Trophoblast cell (in vitro differentiated cells and primary cell): ENCODE results near the gene TET3.
A peak's percentile ranks its signal among the peaks of the same experiment; 100 is the strongest.

Experiments
- DNase-seq, 2 donors: peaks; one replicate each; pipeline ENCODE4 v3.0.0-alpha.2; 2016
- H2AFZ ChIP-seq: 2 replicates; pipeline ENCODE4 v1.6.1; 2013; ENCODE audit warnings: low read length, moderate library complexity, mild to moderate bottlenecking; ENCODE audit not compliant: insufficient read depth, poor library complexity
- H2AK5ac ChIP-seq: 2 replicates; pipeline ENCODE4 v1.6.1; 2013; ENCODE audit warnings: mild to moderate bottlenecking, low read length
- H2BK120ac ChIP-seq: 2 replicates; pipeline ENCODE4 v1.6.1; 2013; ENCODE audit warnings: low read length, mild to moderate bottlenecking, moderate library complexity; ENCODE audit not compliant: insufficient read depth, poor library complexity
- H2BK12ac ChIP-seq: 2 replicates; pipeline ENCODE4 v1.6.1; 2013; ENCODE audit warnings: mild to moderate bottlenecking, low read length, moderate library complexity
- H2BK5ac ChIP-seq: 2 replicates; pipeline ENCODE4 v1.6.1; 2013; ENCODE audit warnings: low read length, low read depth, moderate library complexity, mild to moderate bottlenecking; ENCODE audit not compliant: poor library complexity
- H3K14ac ChIP-seq: 2 replicates; pipeline ENCODE4 v1.6.1; 2013; ENCODE audit warnings: mild to moderate bottlenecking, low read length
- H3K18ac ChIP-seq: 2 replicates; pipeline ENCODE4 v1.6.1; 2013; ENCODE audit warnings: mild to moderate bottlenecking, low read length
- H3K23ac ChIP-seq: 2 replicates; pipeline ENCODE4 v1.6.1; 2013; ENCODE audit warnings: low read length
- H3K27ac ChIP-seq: 2 replicates; pipeline ENCODE4 v1.5.1; 2013; ENCODE audit warnings: low read depth, mild to moderate bottlenecking, inconsistent platforms, low read length, moderate library complexity
- H3K27me3 ChIP-seq: 2 replicates; pipeline ENCODE4 v1.6.1; 2013; ENCODE audit warnings: inconsistent platforms, mild to moderate bottlenecking, low read length, moderate library complexity; ENCODE audit not compliant: insufficient read depth
- H3K36me3 ChIP-seq, 2 experiments: 1 replicate in 1 of 2; 2 replicates in 1 of 2; pipeline ENCODE4 v1.6.1; 2013; ENCODE audit warnings: low read length in 2 of 2, mild to moderate bottlenecking in 2 of 2, moderate library complexity in 1 of 2; ENCODE audit not compliant: insufficient read depth in 2 of 2, control insufficient read depth in 1 of 2
- H3K4ac ChIP-seq: 2 replicates; pipeline ENCODE4 v1.6.1; 2013; ENCODE audit warnings: low read depth, mild to moderate bottlenecking, low read length, moderate library complexity
- H3K4me1 ChIP-seq, 2 experiments: 1 replicate in 1 of 2; 2 replicates in 1 of 2; pipeline ENCODE4 v1.6.1; 2013; ENCODE audit warnings: low read length in 2 of 2, mild to moderate bottlenecking in 2 of 2, moderate library complexity in 1 of 2; ENCODE audit not compliant: insufficient read depth in 2 of 2, control insufficient read depth in 1 of 2
- H3K4me2 ChIP-seq: 2 replicates; pipeline ENCODE4 v1.6.1; 2013; ENCODE audit warnings: inconsistent platforms, mild to moderate bottlenecking, low read length, moderate library complexity
- H3K4me3 ChIP-seq: 2 replicates; pipeline ENCODE4 v1.5.1; 2013; ENCODE audit warnings: mild to moderate bottlenecking, low read depth, low read length, inconsistent platforms
- H3K79me1 ChIP-seq: one replicate; pipeline ENCODE4 v1.6.1; 2013; ENCODE audit warnings: low read length
- H3K79me2 ChIP-seq: 2 replicates; pipeline ENCODE4 v1.6.1; 2013; ENCODE audit warnings: low read length, mild to moderate bottlenecking; ENCODE audit not compliant: control insufficient read depth, insufficient read depth, poor library complexity
- H3K9ac ChIP-seq: 2 replicates; pipeline ENCODE4 v1.6.1; 2013; ENCODE audit warnings: mild to moderate bottlenecking, low read length
- H3K9me3 ChIP-seq: 2 replicates; pipeline ENCODE4 v1.6.1; 2013; ENCODE audit warnings: low read depth, mild to moderate bottlenecking, control low read depth, inconsistent platforms, low read length; ENCODE audit not compliant: insufficient read depth
- H4K12ac ChIP-seq: 2 replicates; pipeline ENCODE4 v1.6.1; 2013; ENCODE audit warnings: low read depth, mild to moderate bottlenecking, low read length, moderate library complexity
- H4K8ac ChIP-seq: 2 replicates; pipeline ENCODE4 v1.6.1; 2013; ENCODE audit warnings: low read depth, mild to moderate bottlenecking, low read length, moderate library complexity
- H4K91ac ChIP-seq: one replicate; pipeline ENCODE4 v1.6.1; 2013; ENCODE audit warnings: low read depth, mild to moderate bottlenecking, low read length, moderate library complexity
- WGBS: extraction: QIAGEN DNeasy Blood & Tissue Kit; methylation state at CpG from one replicate; pipeline ENCODE4 v1.1.7; 2013; ENCODE audit warnings: missing lambda C conversion rate; ENCODE audit not compliant: insufficient read length, insufficient coverage; ENCODE audit errors: extremely low coverage; 5-methylcytosine and 5-hydroxymethylcytosine counted together

The TET3 gene

GRCh38 chr2:74000666-74001065 is 16.0 kb downstream of the TET3 start:
- Histone ChIP-seq H3K36me3 (peaks cover 4 to 6% of the 10 kb centered on the region in 2 experiments), H3K79me1 (no peaks in the 10 kb centered on the region)

GRCh38 chr2:74001121-74001520 is 16.4 kb downstream of the TET3 start:
- H3K23ac ChIP-seq: no peak overlapping the region
- H2AFZ ChIP-seq: no peak overlapping the region
- peaks cover 4 to 7% of the 10 kb centered on the region in 2 experiments for H3K36me3 ChIP-seq
- no CpG with 5 or more reads among the region's 4 CpGs for WGBS
- no peak overlapping the region for H3K18ac ChIP-seq
- H2AK5ac ChIP-seq: no peak overlapping the region
- H3K14ac ChIP-seq: no peak overlapping the region
- no peaks in the 10 kb centered on the region for H3K79me1 ChIP-seq
- H2BK120ac ChIP-seq: no peak overlapping the region
- no peak overlapping the region for H2BK5ac ChIP-seq
- no peak overlapping the region for H4K12ac ChIP-seq
- no peak overlapping the region for H2BK12ac ChIP-seq
- H4K8ac ChIP-seq: no peak overlapping the region
- no peak overlapping the region for H3K4ac ChIP-seq
- H3K79me2 ChIP-seq: peaks cover 6% of the 10 kb centered on the region
- no peak overlapping the region for H3K9ac ChIP-seq
- DNase-seq: no peak
- no peak overlapping the region for H3K4me3 ChIP-seq
- H3K27me3 ChIP-seq: no peaks in the 10 kb centered on the region
- H3K4me1 ChIP-seq: peaks cover 13 to 18% of the 10 kb centered on the region in 2 experiments
- no peak overlapping the region for H4K91ac ChIP-seq
- H3K27ac ChIP-seq: no peak overlapping the region
- H3K4me2 ChIP-seq: no peak overlapping the region
- no peaks in the 10 kb centered on the region for H3K9me3 ChIP-seq

More at GRCh38 chr2:74000666-74001065, 16.0 kb downstream of the TET3 start:
- Histone ChIP-seq H4K8ac (no peak overlapping the region), H3K4me2 (no peak overlapping the region), H3K4ac (no peak overlapping the region), H3K23ac (no peak overlapping the region), H2BK120ac (no peak overlapping the region), H3K4me1 (peaks cover 13 to 18% of the 10 kb centered on the region in 2 experiments), H2AFZ (no peak overlapping the region), H3K27me3 (no peaks in the 10 kb centered on the region), H3K4me3 (no peak overlapping the region), H4K91ac (no peak overlapping the region), H2AK5ac (no peak overlapping the region), H3K9me3 (no peaks in the 10 kb centered on the region), H3K9ac (no peak overlapping the region), H2BK12ac (no peak overlapping the region), H4K12ac (no peak overlapping the region), H3K14ac (no peak overlapping the region), H3K79me2 (peaks cover 6% of the 10 kb centered on the region), H2BK5ac (no peak overlapping the region), H3K27ac (no peak overlapping the region), H3K18ac (no peak overlapping the region)
- WGBS: no CpG with 5 or more reads among the region's 5 CpGs
- no peak for DNase-seq

- Histone ChIP-seq H3K14ac (no peak overlapping the region), H3K27me3 (no peaks in the 10 kb centered on the region), H2AK5ac (no peak overlapping the region), H3K23ac (no peak overlapping the region), H2BK120ac (no peak overlapping the region), H4K91ac (no peak overlapping the region), H3K18ac (no peak overlapping the region), H3K9ac (no peak overlapping the region), H3K9me3 (no peaks in the 10 kb centered on the region), H3K4me3 (no peak overlapping the region), H3K4me1 (peaks cover 13 to 18% of the 10 kb centered on the region in 2 experiments), H2AFZ (no peak overlapping the region), H3K4ac (no peak overlapping the region), H3K4me2 (peak overlapping the region; percentile 85), H2BK5ac (no peak overlapping the region), H3K79me2 (peaks cover 6% of the 10 kb centered on the region), H3K36me3 (peaks cover 4 to 7% of the 10 kb centered on the region in 2 experiments), H3K79me1 (no peaks in the 10 kb centered on the region), H4K8ac (no peak overlapping the region), H2BK12ac (no peak overlapping the region), H3K27ac (no peak overlapping the region), H4K12ac (no peak overlapping the region)
- WGBS: no CpG with 5 or more reads among the region's 24 CpGs
- no peak for DNase-seq
Observed at GRCh38 chr2:74001781-74002504, 17.2 kb downstream of the TET3 start.

- Histone ChIP-seq H3K36me3 (peaks cover 4 to 5% of the 10 kb centered on the region in 2 experiments), H3K79me1 (no peaks in the 10 kb centered on the region), H3K14ac (no peak overlapping the region), H2BK12ac (no peak overlapping the region), H3K79me2 (peaks cover 4% of the 10 kb centered on the region), H3K23ac (no peak overlapping the region), H3K9ac (no peak overlapping the region), H3K4me1 (peaks cover 9 to 14% of the 10 kb centered on the region in 2 experiments), H4K91ac (no peak overlapping the region), H4K8ac (no peak overlapping the region), H3K4ac (no peak overlapping the region), H2BK120ac (no peak overlapping the region), H2BK5ac (no peak overlapping the region), H3K27ac (no peak overlapping the region), H3K18ac (peak overlapping the region; percentile 19), H2AK5ac (no peak overlapping the region), H2AFZ (no peak overlapping the region), H3K9me3 (no peaks in the 10 kb centered on the region), H4K12ac (no peak overlapping the region), H3K4me3 (peak overlapping the region; percentile 55), H3K4me2 (peak overlapping the region; percentile 85), H3K27me3 (no peaks in the 10 kb centered on the region)
- peak; percentile 90 to 91 for DNase-seq
- no CpG with 5 or more reads among the region's 68 CpGs for WGBS
Observed at GRCh38 chr2:74002505-74003421, 18.1 kb downstream of the TET3 start.
